OCI-LY7 (cell line): ENCODE measurements around the gene TANC1.

Experiments
- EZH2phosphoT487 ChIP-seq: fragments of 200-600 bp; sonication (generic); IDR thresholded peaks from 2 replicates; pipeline ENCODE4 v1.6.1; 2018; ENCODE audit warnings: low read depth, borderline replicate concordance, mild to moderate bottlenecking, mixed run types, antibody characterized with exemption, low read length, moderate library complexity, mixed read lengths
- TF ChIP-seq, protein P1 (sequence below): fragments of 200-600 bp; sonication (generic); conservative IDR thresholded peaks from 2 replicates; pipeline ENCODE4 v1.5.1; 2014; ENCODE audit warnings: mild to moderate bottlenecking, antibody characterized with exemption, low read length, moderate library complexity, mixed read lengths

DNA sequence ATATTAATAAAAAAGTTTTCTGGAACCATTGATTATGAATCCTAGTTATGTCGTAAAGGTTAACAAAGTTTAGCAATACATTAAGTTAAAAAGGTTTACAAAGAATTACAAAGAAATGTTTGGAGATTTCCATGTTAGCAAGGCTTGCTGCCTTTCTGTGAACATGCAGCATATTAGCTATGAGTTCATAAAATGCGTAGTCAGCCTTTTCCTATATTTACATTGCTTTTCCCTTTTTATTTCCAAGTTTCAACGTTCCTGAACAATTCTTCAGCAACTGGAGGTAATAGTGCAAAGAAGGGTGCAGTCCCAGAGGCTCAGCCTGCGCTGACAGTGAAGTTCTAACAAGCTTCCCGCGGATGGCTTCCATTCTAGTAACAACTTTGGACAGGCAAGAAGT is 266.4 kb downstream of the TANC1 start:
- TF ChIP-seq, protein P1, sequence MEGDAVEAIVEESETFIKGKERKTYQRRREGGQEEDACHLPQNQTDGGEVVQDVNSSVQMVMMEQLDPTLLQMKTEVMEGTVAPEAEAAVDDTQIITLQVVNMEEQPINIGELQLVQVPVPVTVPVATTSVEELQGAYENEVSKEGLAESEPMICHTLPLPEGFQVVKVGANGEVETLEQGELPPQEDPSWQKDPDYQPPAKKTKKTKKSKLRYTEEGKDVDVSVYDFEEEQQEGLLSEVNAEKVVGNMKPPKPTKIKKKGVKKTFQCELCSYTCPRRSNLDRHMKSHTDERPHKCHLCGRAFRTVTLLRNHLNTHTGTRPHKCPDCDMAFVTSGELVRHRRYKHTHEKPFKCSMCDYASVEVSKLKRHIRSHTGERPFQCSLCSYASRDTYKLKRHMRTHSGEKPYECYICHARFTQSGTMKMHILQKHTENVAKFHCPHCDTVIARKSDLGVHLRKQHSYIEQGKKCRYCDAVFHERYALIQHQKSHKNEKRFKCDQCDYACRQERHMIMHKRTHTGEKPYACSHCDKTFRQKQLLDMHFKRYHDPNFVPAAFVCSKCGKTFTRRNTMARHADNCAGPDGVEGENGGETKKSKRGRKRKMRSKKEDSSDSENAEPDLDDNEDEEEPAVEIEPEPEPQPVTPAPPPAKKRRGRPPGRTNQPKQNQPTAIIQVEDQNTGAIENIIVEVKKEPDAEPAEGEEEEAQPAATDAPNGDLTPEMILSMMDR, result no peak
- TF ChIP-seq EZH2phosphoT487, result no peak
